Retinal pigment epithelial cell (primary cell): Measurements from ENCODE around the gene MYO1E.

Experiments used
- DNase-seq: peaks from one replicate; pipeline ENCODE4 v3.0.0-alpha.2; 2010; ENCODE audit warnings: low read depth
- H3K4me3 ChIP-seq: 2 replicates; pipeline ENCODE4 v1.5.1; 2011; ENCODE audit warnings: mild to moderate bottlenecking, low read length, control low read depth, moderate library complexity
- TF ChIP-seq, protein P1 (sequence below): conservative IDR thresholded peaks from 2 replicates; pipeline ENCODE4 v1.5.1; 2011; ENCODE audit warnings: low read depth, low read length, control low read depth, inconsistent platforms

The MYO1E gene

DNA sequence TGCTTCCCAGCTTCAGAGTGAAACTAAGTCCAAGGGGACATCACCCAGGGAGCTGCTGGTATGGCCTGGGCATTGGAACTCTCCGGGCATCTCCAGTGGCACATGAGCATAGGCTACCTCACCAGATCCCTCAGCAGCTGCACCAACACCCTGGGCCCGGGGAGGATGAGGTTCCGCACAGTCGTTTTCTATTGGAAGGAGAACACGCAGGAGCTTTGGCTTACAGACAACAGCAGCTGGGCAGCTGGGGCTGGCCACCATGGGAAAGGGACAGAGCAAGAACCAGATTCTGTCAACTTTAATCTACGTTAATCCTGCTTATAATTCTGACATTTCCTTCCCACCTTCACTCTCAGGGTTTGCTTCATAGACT is 65.5 kb downstream of the MYO1E start:
- TF ChIP-seq, protein P1, sequence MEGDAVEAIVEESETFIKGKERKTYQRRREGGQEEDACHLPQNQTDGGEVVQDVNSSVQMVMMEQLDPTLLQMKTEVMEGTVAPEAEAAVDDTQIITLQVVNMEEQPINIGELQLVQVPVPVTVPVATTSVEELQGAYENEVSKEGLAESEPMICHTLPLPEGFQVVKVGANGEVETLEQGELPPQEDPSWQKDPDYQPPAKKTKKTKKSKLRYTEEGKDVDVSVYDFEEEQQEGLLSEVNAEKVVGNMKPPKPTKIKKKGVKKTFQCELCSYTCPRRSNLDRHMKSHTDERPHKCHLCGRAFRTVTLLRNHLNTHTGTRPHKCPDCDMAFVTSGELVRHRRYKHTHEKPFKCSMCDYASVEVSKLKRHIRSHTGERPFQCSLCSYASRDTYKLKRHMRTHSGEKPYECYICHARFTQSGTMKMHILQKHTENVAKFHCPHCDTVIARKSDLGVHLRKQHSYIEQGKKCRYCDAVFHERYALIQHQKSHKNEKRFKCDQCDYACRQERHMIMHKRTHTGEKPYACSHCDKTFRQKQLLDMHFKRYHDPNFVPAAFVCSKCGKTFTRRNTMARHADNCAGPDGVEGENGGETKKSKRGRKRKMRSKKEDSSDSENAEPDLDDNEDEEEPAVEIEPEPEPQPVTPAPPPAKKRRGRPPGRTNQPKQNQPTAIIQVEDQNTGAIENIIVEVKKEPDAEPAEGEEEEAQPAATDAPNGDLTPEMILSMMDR: no peak

DNA sequence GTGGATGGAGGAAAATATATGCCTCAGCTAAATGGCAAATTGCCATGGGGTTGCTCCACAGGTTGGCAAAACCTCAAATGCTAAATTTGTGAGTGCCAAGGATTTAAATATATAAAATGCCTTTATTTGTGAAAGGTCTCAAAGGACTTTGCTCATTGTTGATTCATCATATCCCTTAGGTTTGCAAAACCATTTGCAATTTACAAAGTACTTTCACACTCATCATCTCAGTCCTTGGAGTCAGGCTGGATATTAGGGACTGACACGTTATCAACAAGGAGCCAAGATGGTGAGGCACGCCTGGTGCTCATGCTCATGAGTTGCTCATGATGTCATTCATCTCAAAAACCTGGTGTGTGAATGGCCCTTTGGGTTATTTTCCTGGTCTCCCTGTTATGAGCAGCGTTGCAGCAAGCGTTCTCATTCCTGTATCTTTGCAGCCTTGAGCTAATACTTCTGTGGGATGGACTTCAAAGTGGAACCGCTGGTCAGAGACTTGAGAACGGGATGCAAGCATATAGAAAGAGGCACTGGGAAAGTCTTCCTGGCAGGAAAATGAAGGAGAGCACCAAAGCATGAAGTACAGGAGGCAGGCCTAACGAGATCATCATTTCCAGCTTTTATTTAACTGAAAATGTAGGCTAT is 66.0 kb downstream of the MYO1E start:
- TF ChIP-seq, protein P1: no peak
- H3K4me3 ChIP-seq: no peak overlapping the region
- no peak for DNase-seq

More for the DNA sequence above, 65.5 kb downstream of the MYO1E start:
- DNase-seq: no peak
- no peak overlapping the region for H3K4me3 ChIP-seq

DNA sequence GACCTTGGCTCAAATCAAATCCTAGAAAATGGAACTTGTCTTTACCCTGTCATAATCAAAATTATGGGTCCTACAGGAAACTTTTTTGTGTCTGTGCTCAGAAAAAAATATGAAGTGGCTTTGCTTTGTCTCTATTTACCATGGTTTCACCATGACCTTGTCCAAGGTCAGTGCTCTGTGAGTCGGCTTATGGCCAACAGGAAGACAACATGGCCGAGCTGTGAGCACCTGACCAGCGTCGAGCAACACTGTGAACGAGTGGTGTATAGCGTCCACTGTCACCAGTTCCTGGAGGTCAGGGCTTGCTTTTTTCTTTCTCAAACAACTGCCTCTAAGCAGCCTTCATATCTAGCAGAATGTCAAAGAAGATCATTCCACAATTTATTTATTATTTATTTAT is 67.9 kb downstream of the MYO1E start:
- H3K4me3 ChIP-seq: no peak overlapping the region
- TF ChIP-seq, protein P1: no peak
- DNase-seq: no peak

DNA sequence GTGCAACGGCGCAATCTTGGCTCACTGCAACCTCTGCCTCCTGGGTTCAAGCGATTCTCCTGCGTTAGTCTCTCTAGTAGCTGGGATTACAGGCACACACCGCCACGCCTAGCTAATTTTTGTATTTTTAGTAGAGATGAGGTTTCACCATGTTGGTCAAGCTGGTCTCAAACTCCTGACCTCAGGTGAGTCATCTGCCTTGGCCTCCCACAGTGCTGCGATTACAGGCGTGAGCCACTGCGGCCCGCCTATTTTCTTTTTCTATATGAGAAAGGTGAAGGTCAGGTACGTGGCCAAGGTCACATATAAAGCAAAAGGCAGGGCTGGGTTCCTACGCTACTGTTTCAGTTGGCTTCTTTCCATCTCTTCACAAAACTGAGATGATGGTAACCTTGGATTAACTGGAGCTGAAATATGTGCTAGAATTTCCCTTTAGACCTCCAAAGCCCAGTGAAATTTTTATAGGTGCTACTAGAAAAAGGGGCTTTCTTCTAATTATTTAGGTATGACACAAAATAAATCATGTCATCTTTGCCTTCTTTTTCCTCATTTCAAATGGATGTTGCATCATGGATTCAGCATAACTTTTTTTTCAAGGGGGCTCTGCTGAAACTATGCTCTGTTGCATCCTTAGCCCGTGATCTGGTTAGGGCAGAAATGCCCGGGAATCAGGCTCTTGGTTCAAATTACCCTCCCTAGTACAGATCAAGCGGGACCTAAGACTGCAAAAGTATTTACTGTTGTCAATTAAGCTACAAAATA is 68.5 kb downstream of the MYO1E start:
- TF ChIP-seq, protein P1: no peak
- no peak for DNase-seq
- no peak overlapping the region for H3K4me3 ChIP-seq

DNA sequence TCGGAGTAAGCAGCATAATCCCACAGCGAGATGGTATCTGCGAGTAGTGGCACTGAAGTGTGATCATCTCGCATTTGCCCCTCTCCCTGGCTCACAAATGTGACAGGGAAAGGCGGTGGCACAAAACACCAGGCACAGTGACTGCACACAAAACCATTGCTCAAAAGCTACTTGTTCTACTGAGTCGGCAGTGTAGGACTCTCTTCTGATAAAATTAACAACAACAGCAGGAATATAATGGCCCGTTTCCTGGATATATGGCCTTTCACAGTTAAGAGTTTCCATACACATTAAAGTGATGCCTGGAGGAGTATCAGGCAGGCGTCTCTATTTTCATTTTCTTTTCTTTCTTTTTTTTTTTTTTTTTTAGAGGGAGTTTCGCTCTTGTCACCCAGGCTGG is 69.0 kb downstream of the MYO1E start:
- H3K4me3 ChIP-seq: no peak overlapping the region
- DNase-seq: no peak
- TF ChIP-seq, protein P1: no peak

DNA sequence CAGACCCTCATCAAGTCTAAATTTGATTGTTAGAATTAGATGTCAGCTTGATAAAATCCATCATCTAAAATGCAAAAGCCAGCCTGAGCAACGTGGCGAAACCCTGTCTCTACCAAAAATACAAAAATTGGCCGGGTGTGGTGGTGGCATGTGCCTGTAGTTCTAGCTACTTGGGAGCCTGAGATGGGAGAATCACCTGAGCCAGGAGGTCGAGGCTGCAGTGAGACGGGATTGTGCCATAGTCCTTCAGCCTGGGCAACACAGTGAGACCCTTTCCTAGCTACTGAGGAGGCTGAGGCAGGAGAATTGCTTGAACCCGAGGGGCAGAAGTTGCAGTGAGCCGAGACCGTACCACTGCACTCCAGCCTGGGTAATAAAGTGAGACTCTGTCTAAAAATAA is 69.5 kb downstream of the MYO1E start:
- TF ChIP-seq, protein P1: no peak
- no peak overlapping the region for H3K4me3 ChIP-seq
- no peak for DNase-seq

DNA sequence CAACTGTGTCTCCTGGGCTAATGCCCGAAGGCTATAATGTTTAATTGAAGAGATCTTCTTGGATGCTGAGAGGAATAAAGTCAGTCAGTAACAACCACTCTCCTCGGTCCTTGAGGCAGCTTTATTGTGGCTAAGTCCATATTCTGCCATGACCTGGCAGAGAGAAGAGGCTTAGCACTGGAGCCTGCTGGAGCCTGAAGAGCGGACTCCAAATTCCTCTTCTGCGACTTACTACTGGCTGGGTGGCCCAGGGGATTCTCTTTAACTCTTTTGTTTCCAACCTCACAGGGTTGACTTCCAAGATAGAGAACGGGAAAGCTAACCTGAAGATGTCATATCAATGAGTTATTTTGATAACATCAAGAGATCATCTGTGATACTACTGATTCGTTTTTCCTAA is 71.1 kb downstream of the MYO1E start:
- no peak for DNase-seq
- TF ChIP-seq, protein P1: no peak
- H3K4me3 ChIP-seq: no peak overlapping the region
